Stromal cell of bone marrow (primary cell): ENCODE data around the gene COQ5.
"Not testable (repeated sequence)": the region's sequence is repeated elsewhere in the genome, so short reads cannot be mapped to it uniquely, and the experiment has no call there.

Experiments
- DNase-seq: peaks from one replicate; pipeline ENCODE4 v3.0.0-alpha.2; 2012; ENCODE audit warnings: low read depth

Gene COQ5

DNA sequence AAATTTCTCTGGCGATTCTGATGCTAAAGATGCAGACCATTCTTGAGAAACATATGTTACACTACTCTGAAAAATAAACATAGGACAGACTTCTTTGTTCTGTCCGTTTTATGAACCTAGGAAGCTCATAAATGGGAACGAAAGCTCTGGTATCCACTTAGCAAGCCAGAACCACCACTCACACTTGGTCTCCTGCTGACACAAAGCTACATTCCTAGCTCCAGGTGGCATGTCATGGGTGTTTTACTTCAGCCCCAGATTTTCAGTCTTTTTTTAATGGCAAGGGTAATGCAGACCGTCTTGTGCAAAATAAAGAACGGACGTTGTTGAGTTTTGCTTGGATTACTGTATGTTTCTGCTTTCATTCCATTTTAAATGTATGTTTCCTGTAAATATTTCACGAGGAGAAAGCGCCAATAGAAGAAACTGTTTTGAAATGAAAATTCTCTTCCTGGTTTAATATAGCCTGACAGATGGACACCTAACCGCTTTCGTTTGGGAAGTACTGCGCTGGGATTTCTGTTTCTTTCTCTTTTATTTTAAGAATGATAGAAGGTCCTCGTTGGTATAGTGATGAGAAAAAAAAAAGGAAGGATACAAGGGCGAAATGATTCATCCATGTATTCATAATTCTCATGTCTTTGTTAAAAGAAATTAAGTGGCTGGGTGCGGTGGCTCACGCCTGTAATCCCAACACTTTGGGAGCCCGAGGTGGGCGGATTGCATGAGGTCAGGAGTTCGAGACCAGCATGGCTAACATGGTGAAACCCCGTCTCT lies 871 bp upstream of the COQ5 start:
- DNase-seq, result no peak

DNA sequence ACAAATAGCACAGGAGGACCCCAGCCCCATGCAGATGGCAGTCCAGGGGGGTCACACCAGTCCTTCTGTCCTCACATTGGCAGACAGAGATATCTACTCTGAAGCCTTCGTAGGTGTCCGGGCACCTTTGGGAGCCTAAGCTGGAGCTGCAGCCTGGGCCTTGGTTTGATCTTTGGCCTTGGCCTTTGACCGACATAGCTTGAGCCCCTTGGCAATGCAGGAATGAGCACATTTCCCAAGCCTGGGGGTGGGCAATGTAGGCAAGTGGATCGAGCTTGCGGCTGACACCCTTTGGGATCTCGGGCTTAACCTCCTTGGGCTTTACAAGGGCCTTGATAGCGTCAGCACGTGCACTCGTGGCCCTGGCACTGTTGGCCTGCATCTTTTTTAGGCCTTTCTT lies 6.4 kb downstream of the COQ5 start:
- no peak for DNase-seq

DNA sequence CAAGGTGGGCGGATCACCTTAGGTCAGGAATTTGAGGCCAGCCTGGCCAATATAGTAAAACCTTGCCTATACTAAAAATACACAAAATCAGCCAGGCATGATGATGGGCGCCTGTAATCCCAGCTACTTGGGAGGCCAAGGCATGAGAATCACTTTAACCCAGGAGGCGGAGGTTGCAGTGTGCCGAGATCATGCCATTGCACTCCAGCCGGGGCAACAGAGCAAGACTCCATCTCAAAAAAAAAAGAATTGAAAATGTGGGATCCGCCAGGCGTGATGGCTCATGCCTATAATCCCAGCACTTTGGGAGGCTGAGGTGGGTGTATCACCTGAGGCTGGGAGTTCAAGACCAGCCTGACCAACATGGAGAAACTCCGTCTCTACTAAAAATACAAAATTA lies 9.6 kb downstream of the COQ5 start:
- DNase-seq, result not testable (repeated sequence)

DNA sequence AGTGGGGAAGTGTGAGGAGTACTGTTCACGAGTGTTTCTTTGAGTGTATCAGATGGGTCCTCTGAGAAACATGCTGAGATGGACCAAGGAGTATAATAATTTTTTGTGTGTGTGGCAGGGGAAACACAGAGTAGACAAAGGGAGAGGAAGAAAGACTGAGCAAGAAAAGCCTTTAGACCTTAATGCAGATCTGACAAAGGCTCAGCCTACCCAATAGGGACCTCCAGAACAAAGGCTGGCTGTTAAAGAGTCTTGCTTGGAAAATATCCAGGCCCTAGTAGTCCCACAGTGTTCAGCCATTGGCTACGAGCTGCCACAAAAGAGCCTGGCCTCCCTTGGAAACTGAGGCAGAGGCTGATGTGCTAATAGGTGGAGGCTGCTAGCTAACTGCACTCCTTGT lies 13.5 kb downstream of the COQ5 start:
- no peak for DNase-seq

DNA sequence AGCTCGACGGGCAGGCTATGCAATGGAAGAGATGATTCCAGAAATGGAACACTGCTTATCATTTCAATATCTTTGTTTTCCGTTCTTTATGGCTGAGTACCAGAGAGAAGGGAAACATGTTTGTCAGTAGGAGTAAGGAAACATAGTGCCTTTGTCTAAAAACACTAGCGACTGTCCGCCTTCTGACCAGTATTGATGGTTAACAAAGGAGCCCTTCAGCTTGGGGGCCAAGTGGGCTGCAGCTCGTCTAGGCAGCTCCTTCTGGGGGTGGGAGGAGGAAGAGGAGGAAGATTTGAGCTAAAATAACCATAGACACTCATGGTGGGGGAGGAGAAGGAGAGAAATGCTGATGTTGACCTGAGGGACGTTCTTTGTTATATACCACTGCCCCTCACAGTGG lies 15.0 kb downstream of the COQ5 start:
- no peak for DNase-seq

DNA sequence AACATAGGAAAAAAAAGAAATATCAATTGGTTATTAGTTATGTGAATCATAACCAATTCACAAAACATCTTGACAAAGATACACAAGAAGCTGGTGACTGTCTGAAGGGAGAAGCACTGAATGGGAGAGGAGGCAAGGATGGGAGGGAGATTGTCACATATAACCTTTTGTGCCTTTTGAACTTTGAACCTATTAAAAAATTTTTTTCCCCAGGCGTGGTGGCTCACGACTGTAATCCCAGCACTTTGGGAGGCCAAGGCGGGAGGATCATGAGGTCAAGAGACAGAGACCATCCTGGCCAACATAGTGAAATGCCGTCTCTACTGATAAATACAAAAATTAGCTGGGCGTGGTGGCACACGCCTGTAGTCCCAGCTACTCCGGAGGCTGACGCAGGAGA lies 20.4 kb downstream of the COQ5 start:
- DNase-seq, result no peak

DNA sequence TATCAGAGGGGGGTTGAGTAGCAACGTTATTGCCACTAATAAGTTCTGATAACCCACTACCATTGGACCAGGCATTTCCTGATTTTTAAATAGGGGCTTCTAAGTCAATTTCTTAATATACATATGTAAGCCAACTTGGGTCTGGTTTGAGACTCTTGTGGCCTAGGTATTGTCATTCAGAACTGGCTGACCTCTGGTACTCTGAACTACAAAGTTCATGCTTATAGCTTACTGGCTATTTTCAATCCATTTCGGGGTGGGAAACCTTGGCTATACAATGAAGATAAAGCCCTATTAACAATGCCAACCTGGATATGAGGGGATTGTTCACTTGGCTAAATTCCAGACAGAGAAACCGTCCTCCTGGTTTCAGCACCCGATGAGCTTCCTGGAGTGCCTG lies 24.4 kb downstream of the COQ5 start:
- no peak for DNase-seq

DNA sequence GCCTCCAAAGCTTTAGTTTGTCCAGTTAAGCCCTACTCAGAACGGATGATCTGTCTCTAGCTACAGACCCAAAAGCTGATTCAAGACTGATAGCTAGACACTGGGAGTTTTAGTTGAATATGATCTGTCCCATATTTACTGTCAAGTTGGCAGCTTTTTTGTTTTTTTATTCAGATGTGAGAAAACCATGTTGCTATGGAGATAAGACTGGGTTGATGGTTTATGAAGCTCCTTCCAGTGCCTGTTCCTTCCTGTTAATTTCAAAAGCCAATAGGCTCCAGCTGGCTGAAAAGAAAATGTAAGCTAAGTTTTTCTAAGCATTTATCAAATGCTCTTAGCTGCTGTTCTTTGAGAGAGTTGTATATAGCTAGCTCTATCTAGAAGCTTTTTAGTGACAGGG lies 28.4 kb downstream of the COQ5 start:
- DNase-seq, result peak; percentile 38

DNA sequence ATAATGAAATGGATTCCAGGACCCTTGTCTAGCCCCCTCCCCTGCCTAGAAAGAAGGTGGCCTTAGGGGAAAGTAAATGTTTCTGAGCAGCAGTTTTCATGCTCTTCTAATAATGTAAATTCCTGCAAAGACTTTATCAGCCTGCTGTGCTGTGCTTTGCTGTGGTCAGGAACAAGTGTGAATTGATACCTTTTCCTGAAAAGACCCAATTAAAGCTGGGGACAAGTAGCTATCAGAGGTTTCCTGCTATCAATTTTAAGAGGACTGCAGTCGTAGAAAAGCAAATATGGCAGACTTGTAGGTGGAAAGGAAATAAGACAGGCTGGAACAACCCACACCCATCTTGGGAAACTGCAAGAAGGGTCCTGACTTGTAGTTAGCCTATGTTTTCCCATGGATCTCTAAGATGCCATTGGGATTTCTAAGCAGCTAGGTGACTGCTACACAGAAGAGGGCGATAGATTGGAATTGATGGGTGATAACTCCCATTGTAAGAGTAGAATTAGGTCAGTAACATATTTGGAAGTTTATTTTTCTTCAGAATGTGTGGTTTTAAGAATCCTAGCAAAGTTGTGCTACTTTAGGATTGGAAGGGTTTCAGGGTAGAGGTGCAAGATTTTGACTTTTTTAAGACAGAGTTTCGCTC lies 30.0 kb downstream of the COQ5 start:
- DNase-seq, result no peak

DNA sequence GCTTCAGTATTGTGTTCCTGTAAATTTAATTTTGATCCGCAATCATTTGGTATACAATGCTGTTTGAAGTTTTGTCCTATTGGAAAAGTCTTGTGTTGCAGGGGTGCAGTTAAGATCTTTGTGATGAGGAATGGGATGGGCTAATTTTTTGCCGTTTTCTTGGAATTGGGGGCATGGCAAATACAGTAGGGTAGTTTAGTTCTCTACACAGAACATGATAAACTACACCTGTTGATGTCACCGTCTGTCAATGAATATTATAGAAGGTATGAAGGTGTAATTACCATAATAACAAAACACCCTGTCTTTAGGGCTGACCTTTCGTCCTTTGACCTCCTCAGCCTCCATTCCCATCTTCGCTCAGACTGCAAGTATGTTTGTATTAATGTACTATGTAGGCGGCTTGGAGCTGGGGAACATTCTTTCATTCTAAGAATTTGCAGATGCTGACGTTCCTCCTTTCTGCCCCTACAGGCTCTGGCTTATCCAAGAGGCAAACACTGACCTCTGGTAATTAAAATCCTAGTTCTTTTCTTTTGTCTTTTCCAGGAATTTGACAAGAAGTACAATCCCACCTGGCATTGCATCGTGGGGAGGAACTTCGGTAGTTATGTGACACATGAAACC lies 31.3 kb downstream of the COQ5 start:
- no peak for DNase-seq

DNA sequence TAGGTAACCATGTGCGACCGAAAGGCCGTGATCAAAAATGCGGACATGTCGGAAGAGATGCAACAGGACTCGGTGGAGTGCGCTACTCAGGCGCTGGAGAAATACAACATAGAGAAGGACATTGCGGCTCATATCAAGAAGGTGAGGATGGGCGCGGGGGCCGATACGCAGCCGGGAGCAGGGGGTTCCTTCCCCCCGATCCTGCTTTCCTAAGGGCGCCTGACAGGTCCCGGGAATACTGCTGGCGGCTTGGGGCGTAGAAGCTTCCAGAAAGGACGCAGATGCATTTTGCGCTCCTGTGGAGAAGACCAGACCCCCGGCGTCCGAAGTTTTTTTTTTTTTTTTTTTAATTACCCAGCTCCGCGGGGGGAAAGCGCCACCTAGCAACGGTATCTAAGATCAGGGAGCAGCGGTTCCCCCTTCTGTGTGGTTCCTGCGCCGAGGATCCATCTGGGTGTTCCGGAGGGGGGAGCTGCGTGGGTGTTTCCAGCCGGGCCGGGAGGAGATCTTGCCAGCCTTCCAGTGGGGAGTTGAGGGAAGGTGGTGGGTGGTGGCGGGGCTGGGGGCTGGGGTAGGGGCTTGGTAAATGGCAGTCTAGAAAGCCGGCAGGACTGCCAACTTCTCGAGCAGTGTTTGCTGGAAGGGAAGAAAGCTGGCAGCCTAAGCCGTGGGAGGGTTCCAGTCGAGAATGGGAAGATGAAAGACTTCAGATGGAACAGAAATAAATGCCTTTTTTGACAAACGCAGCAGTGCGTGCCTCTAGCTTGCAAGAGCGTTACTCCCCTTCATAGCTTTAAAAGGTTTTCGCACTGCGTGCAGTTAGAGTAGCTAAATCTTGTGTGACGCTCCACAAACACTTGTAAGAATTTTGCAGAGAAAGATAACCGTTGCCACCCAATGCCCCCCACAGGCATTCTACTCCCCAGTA lies 32.3 kb downstream of the COQ5 start:
- peak; percentile 36 for DNase-seq

DNA sequence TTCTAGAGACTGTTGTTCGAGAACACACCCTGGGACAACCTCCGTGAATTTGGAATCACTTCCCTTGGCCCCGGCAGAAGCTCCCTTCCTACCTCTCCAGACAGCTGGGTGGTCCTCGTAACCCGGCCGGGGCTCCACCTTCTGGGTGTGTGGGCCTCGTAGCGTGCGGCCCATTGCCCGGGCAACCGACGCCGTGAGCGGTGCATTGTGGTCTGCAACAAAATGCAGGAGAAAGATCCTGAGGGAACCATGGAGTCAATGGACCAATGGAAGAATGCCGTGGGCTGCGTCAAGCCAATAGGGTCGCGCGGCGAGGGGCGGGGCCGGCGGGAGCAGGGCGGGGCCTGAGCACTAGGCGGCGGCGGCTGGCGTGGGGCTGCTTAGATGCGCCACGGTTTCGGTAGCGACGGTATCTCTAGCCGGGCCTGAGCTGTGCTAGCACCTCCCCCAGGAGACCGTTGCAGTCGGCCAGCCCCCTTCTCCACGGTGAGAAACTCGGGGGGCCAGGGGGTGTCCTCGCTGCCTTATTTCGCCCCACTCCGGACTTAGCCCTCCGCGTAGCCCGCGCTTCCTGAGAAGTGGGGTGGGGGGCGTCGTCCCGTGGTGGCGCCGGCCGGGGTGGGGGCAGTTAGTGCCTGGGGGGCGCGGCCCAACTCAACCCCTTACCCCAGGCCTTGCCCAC lies 33.1 kb downstream of the COQ5 start, which contains the start of gene DYNLL1:
DYNLL1 (plus strand) TSS at position 383 of the 682 bp plus-strand sequence. CDS start 309 bp downstream, outside the sequence.
- DNase-seq, result peak; percentile 88

DNA sequence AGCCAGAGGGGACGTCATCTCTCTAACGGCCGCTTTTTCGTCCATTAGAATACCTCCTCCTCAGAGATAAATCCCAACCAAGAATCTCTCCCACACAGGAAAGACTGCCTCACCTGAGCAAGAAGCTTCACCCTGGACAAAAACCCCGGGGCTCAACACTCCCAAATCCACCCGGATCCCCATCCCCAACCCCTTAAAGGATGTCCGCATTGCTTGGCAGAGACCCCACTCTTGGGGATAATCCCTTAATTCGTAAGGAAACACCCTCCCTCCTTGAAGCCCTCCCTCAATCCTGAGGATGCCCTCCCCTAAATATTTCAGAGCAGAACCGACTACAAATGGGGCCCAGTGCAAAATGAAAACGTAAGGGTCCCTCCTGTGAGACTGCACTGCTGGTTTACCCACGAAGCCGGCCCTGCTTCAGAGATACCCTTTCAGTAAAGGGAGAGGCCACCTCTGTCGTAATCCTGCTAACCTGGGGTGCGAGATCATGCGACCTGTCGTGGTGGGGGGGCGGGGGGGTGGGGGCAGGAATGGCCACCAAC lies 33.7 kb downstream of the COQ5 start:
- no peak for DNase-seq

DNA sequence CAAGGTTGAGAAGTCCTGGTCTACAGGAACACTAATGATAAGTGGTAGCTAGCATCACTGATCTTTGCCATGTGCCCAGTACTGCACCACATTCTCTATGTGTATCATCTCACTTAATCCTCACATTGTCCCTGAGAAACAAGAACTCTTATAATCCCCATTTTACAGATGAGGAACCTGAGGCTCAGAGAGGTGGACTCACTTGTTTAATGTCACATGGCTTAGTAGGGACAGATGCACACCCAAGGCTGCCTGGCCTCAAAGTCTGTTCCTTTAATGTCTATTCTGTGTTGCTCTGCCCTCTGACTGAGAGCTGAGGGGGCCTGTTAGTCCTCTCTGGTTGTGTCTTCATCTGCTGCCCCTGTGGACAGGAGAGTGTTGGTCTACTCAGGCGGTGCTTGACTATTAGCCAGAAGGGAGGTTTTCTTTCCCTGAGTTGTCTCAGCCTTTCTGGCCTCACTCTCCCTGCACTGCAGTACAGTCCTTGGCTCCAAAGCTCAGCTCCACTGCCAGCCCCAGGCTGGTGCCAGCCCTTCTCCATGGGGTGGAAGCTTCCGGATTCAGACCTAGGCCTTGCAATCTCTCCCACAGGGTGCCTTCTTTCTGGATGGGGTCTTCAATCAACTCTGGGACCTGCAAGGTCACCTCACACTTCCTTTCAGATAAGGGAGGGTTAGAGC lies 38.0 kb downstream of the COQ5 start:
- no peak for DNase-seq

DNA sequence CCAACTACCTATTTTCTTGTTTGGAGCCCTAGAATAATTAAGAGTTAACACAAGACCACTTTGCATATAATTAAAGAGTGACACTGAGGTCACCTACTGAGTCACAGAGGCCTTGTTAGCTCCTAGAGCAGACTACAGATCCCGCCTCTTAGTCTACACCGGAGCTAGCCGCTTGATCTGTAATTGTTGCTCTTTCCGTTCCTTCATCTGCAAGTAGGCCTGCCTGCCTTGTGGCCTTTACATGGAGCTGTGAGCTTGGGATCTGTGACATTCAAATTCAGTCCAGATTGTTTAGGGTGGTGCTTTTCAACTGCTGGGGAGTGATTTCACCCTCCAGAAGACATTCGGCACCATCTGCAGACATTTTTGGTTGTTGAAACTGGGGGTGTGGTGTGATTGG lies 38.6 kb downstream of the COQ5 start:
- no peak for DNase-seq

DNA sequence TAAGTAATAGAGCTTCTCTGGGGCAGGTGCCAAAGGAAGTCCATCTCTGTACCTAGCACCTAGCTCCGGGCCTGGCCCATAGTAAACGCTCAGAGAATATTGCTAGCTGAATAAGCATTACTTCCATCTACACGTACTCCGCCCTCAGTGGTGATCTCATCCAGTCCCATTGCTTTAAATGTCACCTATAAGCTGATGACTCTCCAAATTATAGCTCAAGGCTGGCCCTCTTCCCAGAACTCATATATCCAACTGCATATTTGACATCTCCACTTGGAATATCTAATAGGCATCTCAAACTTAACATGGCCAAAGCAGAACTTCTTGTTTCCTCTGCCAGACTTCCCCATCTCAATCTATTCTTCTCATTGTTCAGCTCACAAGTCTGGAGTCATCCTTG lies 39.9 kb downstream of the COQ5 start:
- no peak for DNase-seq

DNA sequence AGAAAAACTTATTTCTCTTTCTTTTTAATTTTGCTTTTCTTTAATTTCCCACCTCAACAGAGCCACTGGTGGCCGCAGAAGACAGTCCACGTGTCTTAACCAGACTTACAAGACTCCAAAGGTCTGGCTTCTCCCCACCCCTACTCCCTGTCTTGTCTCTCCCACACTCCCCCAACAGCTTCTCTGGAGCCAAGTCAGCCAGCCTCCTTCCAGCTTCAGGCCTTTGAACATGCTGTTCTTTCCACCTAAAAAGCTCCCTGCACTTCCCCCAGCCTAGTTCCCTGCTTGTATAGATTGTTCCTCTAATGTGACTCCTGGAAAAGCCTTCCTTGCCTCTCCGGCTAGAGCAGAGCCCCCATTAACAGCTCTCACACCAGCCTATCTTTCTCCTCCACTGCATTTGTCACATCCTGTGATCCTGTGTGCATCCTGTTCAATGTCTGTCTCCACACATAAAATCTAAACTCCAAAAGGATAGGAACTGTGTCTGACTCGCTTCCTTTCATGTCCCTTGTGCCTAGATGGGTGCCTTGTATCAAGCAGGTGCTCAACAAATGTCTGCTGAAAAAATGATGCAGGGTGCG lies 40.8 kb downstream of the COQ5 start:
- DNase-seq, result no peak

DNA sequence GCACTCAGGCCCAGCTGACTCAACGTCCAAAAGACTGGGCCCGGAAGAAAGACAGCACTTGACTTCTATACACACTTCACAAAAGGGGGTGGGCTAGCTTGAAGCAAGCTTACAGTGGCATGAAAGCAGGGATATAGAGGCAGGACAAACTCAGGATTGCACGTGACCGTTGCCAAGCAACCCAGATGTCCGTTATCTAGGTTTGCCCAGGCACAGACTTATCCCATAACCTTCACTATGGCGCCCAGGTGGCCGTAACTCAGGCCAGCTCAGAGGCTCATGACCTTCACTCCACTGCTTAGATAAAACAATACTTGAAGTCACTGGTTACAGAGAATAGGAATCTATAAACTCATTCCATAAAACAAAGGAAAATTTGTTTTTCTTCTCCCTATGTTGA lies 41.4 kb downstream of the COQ5 start:
- not testable (repeated sequence) for DNase-seq

DNA sequence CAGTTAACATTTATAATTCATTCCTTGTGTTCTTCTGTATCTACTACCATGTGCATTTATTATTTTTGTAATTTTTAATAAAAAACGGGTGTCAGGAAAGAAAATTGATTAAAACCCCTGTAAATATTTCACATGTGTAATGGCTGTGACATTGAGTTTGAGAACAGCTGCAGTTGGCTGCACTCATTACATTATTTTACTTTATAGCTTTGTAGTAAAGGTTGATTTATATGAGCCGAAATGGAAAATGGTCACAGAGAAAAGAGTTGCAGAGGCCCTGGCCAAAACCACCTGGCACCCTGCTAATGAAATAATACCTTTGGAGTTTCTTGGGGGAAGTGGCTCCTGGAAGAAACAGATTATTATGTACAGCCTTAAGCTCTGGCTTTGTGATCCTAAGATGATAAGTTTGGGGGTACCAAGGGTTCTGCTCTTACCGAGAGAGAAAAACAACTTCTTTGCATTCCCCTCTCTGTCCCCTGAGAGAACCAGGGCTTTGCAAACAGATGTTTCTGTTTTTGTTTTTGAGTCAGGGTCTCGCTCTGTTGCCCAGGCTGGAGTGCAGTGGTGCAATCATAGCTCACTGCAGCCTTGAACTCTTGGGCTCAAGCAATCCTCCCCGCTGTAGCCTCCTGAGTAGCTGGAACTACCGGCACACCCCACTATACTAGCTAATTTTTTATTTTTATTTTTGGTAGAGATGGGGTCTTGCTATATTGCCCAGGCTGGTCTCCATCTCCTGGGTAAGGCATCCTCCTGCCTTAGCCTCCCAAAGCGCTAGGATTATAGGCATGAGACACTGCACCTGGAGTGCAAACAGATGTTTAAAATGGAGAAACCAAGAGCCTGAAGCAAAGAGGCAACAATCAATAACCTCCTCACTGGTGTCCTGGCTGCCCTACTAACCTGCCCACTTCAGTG lies 42.7 kb downstream of the COQ5 start:
- no peak for DNase-seq
